GM12878 (cell line): ENCODE results near the gene DNAH9. TPM values are rescaled to one million over a fixed set of nuclear protein-coding genes. Genes with fewer than 3 reads are reported as not detected.

Experiments
- ATAC-seq: fragments of 200-7000 bp; cut with Tn5 transposase; 3 replicates; pipeline ENCODE4 v1.9.1; 2020; ENCODE audit warnings: mild to moderate bottlenecking, moderate library complexity
- BruUV-seq: library from RNA; stranded (reverse); fragments of 400-500 nt; replicated peaks from 2 replicates; lab custom pipeline; 2021; lab: Mats Ljungman, UMichigan
- CTCF ChIA-PET: fragments of 300-600 bp; sonication (Branson Sonifier 250); formaldehyde crosslinking; extraction: SDS; loops from one replicate; lab custom pipeline; 2021; ENCODE audit warnings: inconsistent platforms; lab: Yijun Ruan, JAX
- POLR2A ChIA-PET: fragments of 350-600 bp; formaldehyde crosslinking; extraction: SDS; loops from one replicate; lab custom pipeline; 2021; ENCODE audit warnings: inconsistent platforms; lab: Charles Lee
- RAD21 ChIA-PET: fragments of 300-600 bp; sonication (Branson Sonifier 250); formaldehyde crosslinking; loops from one replicate; lab custom pipeline; 2023; ENCODE audit warnings: antibody characterized with exemption; ENCODE audit not compliant: unreplicated experiment; lab: Charles Lee
- SMC1A ChIA-PET: fragments of 300-600 bp; sonication (Branson Sonifier 250); formaldehyde crosslinking; loops from one replicate; lab custom pipeline; 2023; ENCODE audit not compliant: unreplicated experiment, uncharacterized antibody; lab: Charles Lee
- DNase-seq: peaks from one replicate; pipeline ENCODE4 v3.0.0-alpha.2; 2011; ENCODE audit warnings: low read depth, low spot score
- FAIRE-seq: peaks from 3 replicates; lab custom pipeline; 2011; peaks lifted over from hg19 to GRCh38; lab: Jason Lieb, UNC
- H2AFZ ChIP-seq: 2 replicates; pipeline ENCODE4 v1.6.0; 2011; ENCODE audit warnings: low read depth, low read length, control low read depth; ENCODE audit not compliant: control insufficient read depth
- H3K27ac ChIP-seq: 2 replicates; pipeline ENCODE4 v1.5.1; 2011; ENCODE audit warnings: control low read depth; ENCODE audit not compliant: control insufficient read depth, insufficient read depth
- H3K27me3 ChIP-seq, 2 experiments: replicated peaks in 1 of 2; 2 replicates each; pipeline versions ENCODE4 v1.6.0 to v1.6.1; 2011; ENCODE audit warnings: low read length in 1 of 2; ENCODE audit not compliant: control insufficient read depth in 2 of 2, insufficient read depth in 2 of 2
- H3K36me3 ChIP-seq, 2 experiments: 2 replicates each; pipeline ENCODE4 v1.5.1; 2011; ENCODE audit warnings: low read length in 1 of 2; ENCODE audit not compliant: control insufficient read depth in 2 of 2, insufficient read depth in 2 of 2
- H3K4me1 ChIP-seq: 2 replicates; pipeline ENCODE4 v1.6.1; 2011; ENCODE audit warnings: mild to moderate bottlenecking, low read length, moderate library complexity, mixed read lengths; ENCODE audit not compliant: control insufficient read depth, insufficient read depth
- H3K4me2 ChIP-seq: 2 replicates; pipeline ENCODE4 v1.6.0; 2011; ENCODE audit warnings: control low read depth; ENCODE audit not compliant: control insufficient read depth, insufficient read depth
- H3K4me3 ChIP-seq: fragments of 200-600 bp; sonication (generic); 2 replicates; pipeline ENCODE4 v1.5.1; 2016
- H3K79me2 ChIP-seq: 2 replicates; pipeline ENCODE4 v1.6.0; 2011; ENCODE audit warnings: low read length; ENCODE audit not compliant: control insufficient read depth, insufficient read depth
- H3K9ac ChIP-seq: 2 replicates; pipeline ENCODE4 v1.8.0; 2011; ENCODE audit warnings: low read length, control low read depth, mixed read lengths; ENCODE audit not compliant: control insufficient read depth, insufficient read depth
- H3K9me3 ChIP-seq: replicated peaks from 3 replicates; pipeline ENCODE4 v1.5.1; 2011; ENCODE audit warnings: mild to moderate bottlenecking, low read length; ENCODE audit not compliant: control insufficient read depth, insufficient read depth
- H4K20me1 ChIP-seq: 2 replicates; pipeline ENCODE4 v1.6.0; 2011; ENCODE audit not compliant: control insufficient read depth, insufficient read depth
- ETV6 ChIP-seq, 2 experiments: fragments of 450-650 bp in 1 of 2; IDR thresholded peaks in 1 of 2; conservative IDR thresholded peaks in 1 of 2; 2 replicates each; pipeline ENCODE4 v1.6.1; 2014; ENCODE audit warnings: antibody characterized with exemption in 1 of 2, borderline replicate concordance in 1 of 2, low read depth in 1 of 2, mild to moderate bottlenecking in 1 of 2, moderate library complexity in 1 of 2
- IRF5 ChIP-seq: fragments of 450-650 bp; IDR thresholded peaks from 2 replicates; pipeline ENCODE4 v1.6.1; 2017; ENCODE audit warnings: borderline replicate concordance
- SUZ12 ChIP-seq: fragments of 200-600 bp; sonication (generic); IDR thresholded peaks from one replicate; pipeline ENCODE4 v1.6.1; 2018; ENCODE audit warnings: antibody characterized with exemption, mild to moderate bottlenecking; ENCODE audit not compliant: unreplicated experiment
- ZBTB4 ChIP-seq: fragments of 450-650 bp; formaldehyde crosslinking; IDR thresholded peaks from 2 replicates; pipeline ENCODE4 v1.4.0; 2022; ENCODE audit warnings: mild to moderate bottlenecking, moderate library complexity
- ZNF384 ChIP-seq: IDR thresholded peaks from 2 replicates; pipeline ENCODE4 v1.6.1; 2012; ENCODE audit warnings: low read depth, mild to moderate bottlenecking, low read length, improper control_type of control experiment, borderline replicate concordance
- WGBS: methylation state at CpG from one replicate; pipeline ENCODE4 v1.1.6; 2016; ENCODE audit warnings: low lambda C conversion rate; ENCODE audit not compliant: insufficient replicate concordance, insufficient coverage; ENCODE audit errors: missing lambda C conversion rate; 5-methylcytosine and 5-hydroxymethylcytosine counted together
- in situ Hi-C: fragments of 300-500 bp; cut with MboI; formaldehyde crosslinking; loops from 9 replicates; pipeline ENCODE4 v1.14.3; 2018; ENCODE audit warnings: mixed read lengths
- intact Hi-C: fragments of 100-400 bp; cut with micrococcal nuclease; formaldehyde crosslinking; loops from one replicate; pipeline ENCODE4 v1.14.2; 2022; ENCODE audit not compliant: unreplicated experiment
- polyA plus RNA-seq, 11 experiments: library from polyadenylated mRNA; depleted of rRNA in 4 of 11; unstranded in 6 of 11; stranded (reverse) in 5 of 11; fragments of >200 nt; fragmentation: Nextera tagmentation in 4 of 11; fragmentation: Illumina TruSeq in 1 of 11; extraction: Ambion mirVana in 4 of 11; extraction: Trizol in 1 of 11; gene quantifications; 1 replicate in 1 of 11; 2 replicates in 10 of 11; pipeline versions ENCODE4 v1.2.1 to v1.2.3, GENCODE V29; 2011 to 2016; ENCODE audit warnings: inconsistent platforms in 2 of 11, missing spikeins in 2 of 11, low read depth in 1 of 11
- total RNA-seq, 4 experiments: library from RNA; depleted of rRNA in 3 of 4; stranded (reverse); fragments of >200 nt in 3 of 4; fragmentation: Illumina TruSeq in 1 of 4; extraction: Trizol in 1 of 4; gene quantifications; 2 replicates each; pipeline versions ENCODE4 v1.2.1 to v1.2.3, GENCODE V29; 2013 to 2021

The DNAH9 gene
- total and polyA plus RNA-seq, 10 of the 15 experiments (the other 5 are each of a cell fraction or from before 2014, with no cell fraction given): 0.10 to 0.40 (median 0.19) TPM; not detected in 7

GRCh38 chr17:11990363-11990983 lies 392.2 kb downstream of the DNAH9 start:
- H3K27me3 ChIP-seq: no peaks in the 10 kb centered on the region
- H3K27ac ChIP-seq: no peak overlapping the region
- WGBS: 82% methylated on average over 7 of the region's 7 CpGs
- CTCF ChIA-PET: no interaction called here
- no peaks in the 10 kb centered on the region for H3K9me3 ChIP-seq
- H3K36me3 ChIP-seq: peaks cover 0 to 5% of the 10 kb centered on the region in 2 experiments; a peak in 3 of 4 replicates
- in situ Hi-C loops (loop anchor here (10.0 kb wide), 1 partner anchor 1024 kb away; the partner anchor contains the start of gene ELAC2), intact Hi-C loops (no loop called here)
- no peaks in the 10 kb centered on the region for H3K4me1 ChIP-seq
- no peaks in the 10 kb centered on the region for H3K79me2 ChIP-seq
- H3K9ac ChIP-seq: no peak overlapping the region
- no peak for TF ChIP-seq ZBTB4 (CRISPR knock-in tag)
- no peak for TF ChIP-seq IRF5
- TF ChIP-seq SUZ12: no peak
- TF ChIP-seq ZNF384: no peak
- no peak for TF ChIP-seq ETV6 (conservative IDR thresholded peaks at IDR 0.05 in 1 of 2, IDR thresholded peaks at IDR 0.05 in 1 of 2; ENCODE audit: borderline replicate concordance in 1 of 2, low read depth in 1 of 2)
- RAD21 ChIA-PET: no interaction called here
- SMC1A ChIA-PET: interaction anchor here (0.8 to 1.1 kb wide), 2 partner anchors 29 to 41 kb away, joined by 3 read pairs; no protein-coding TSS in a partner anchor
- ATAC-seq: no peak
- no peak for FAIRE-seq
- no peak overlapping the region for H3K4me2 ChIP-seq
- H2AFZ ChIP-seq: no peak overlapping the region
- H4K20me1 ChIP-seq: no peaks in the 10 kb centered on the region
- POLR2A ChIA-PET: no interaction called here
- no TSS peak for BruUV-seq
- no peak for DNase-seq
- no peak overlapping the region for H3K4me3 ChIP-seq
